Measurements from ENCODE around the gene NR2E1. TPM values are rescaled to one million over a fixed set of nuclear protein-coding genes. Genes with fewer than 3 reads are reported as not detected.

The NR2E1 gene
- total RNA-seq, 1 donor from 2014 or later, result not detected

GRCh38 chr6:108118810-108119768 is 46.7 kb upstream of the NR2E1 start:
- H3K4me1 Mint-ChIP-seq (ENCODE audit: low read depth, unreplicated experiment), result peaks cover 16% of the 10 kb centered on the region
- peak overlapping the region; percentile 81 for H3K4me3 Mint-ChIP-seq (ENCODE audit: unreplicated experiment)
- peaks cover 83% of the 10 kb centered on the region for H3K27me3 Mint-ChIP-seq (ENCODE audit: low read depth, unreplicated experiment)
- H2AFZ ChIP-seq (ENCODE audit: low read depth, low read length), result peak overlapping the region; percentile 56
- peak; percentile 92 for TF ChIP-seq EZH2 (IDR thresholded peaks at IDR 0.05; ENCODE audit: insufficient read depth, low read length)
- TF ChIP-seq, protein P1, sequence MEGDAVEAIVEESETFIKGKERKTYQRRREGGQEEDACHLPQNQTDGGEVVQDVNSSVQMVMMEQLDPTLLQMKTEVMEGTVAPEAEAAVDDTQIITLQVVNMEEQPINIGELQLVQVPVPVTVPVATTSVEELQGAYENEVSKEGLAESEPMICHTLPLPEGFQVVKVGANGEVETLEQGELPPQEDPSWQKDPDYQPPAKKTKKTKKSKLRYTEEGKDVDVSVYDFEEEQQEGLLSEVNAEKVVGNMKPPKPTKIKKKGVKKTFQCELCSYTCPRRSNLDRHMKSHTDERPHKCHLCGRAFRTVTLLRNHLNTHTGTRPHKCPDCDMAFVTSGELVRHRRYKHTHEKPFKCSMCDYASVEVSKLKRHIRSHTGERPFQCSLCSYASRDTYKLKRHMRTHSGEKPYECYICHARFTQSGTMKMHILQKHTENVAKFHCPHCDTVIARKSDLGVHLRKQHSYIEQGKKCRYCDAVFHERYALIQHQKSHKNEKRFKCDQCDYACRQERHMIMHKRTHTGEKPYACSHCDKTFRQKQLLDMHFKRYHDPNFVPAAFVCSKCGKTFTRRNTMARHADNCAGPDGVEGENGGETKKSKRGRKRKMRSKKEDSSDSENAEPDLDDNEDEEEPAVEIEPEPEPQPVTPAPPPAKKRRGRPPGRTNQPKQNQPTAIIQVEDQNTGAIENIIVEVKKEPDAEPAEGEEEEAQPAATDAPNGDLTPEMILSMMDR (IDR thresholded peaks at IDR 0.05; ENCODE audit: insufficient read depth, low read depth, low read length), result no peak
- H3K9me3 Mint-ChIP-seq (ENCODE audit: unreplicated experiment), result peaks cover 24% of the 10 kb centered on the region
- no peak for DNase-seq (ENCODE audit: low read depth)
- FAIRE-seq, result peak; percentile 20
- H3K36me3 ChIP-seq (ENCODE audit: insufficient read depth, low read length), result no peaks in the 10 kb centered on the region
- peaks cover 17% of the 10 kb centered on the region for H3K4me1 ChIP-seq (ENCODE audit: insufficient read depth, low read length)
- no peak overlapping the region for H3K9ac ChIP-seq (ENCODE audit: low read length)
- no peak overlapping the region for H3K27ac ChIP-seq (ENCODE audit: low read depth, low read length)
- no peaks in the 10 kb centered on the region for H3K9me3 ChIP-seq (ENCODE audit: insufficient read depth, low read depth, low read length)
- peak overlapping the region; percentile 52 for H3K4me3 ChIP-seq (ENCODE audit: insufficient read depth, low read depth, low read length)
- H3K27ac Mint-ChIP-seq (ENCODE audit: unreplicated experiment), result peak overlapping the region; percentile 77
- H3K27me3 ChIP-seq (ENCODE audit: insufficient read depth, low read length), result peaks cover 78% of the 10 kb centered on the region
- peak overlapping the region; percentile 89 for H3K4me2 ChIP-seq (ENCODE audit: low read length)
- peaks cover 4% of the 10 kb centered on the region for H4K20me1 ChIP-seq (ENCODE audit: insufficient read depth, low read length)
- H3K79me2 ChIP-seq (ENCODE audit: insufficient read depth, low read length), result no peaks in the 10 kb centered on the region
- peaks cover 4% of the 10 kb centered on the region for H3K36me3 Mint-ChIP-seq (ENCODE audit: low read depth, unreplicated experiment)

GRCh38 chr6:108119769-108120141 is 46.1 kb upstream of the NR2E1 start:
- peaks cover 83% of the 10 kb centered on the region for H3K27me3 Mint-ChIP-seq (ENCODE audit: low read depth, unreplicated experiment)
- no peaks in the 10 kb centered on the region for H3K9me3 ChIP-seq (ENCODE audit: insufficient read depth, low read depth, low read length)
- peaks cover 4% of the 10 kb centered on the region for H4K20me1 ChIP-seq (ENCODE audit: insufficient read depth, low read length)
- peak overlapping the region; percentile 17 for H2AFZ ChIP-seq (ENCODE audit: low read depth, low read length)
- TF ChIP-seq EZH2 (IDR thresholded peaks at IDR 0.05; ENCODE audit: insufficient read depth, low read length), result peak; percentile 3
- TF ChIP-seq, protein P1 (IDR thresholded peaks at IDR 0.05; ENCODE audit: insufficient read depth, low read depth, low read length), result no peak
- H3K9me3 Mint-ChIP-seq (ENCODE audit: unreplicated experiment), result peaks cover 24% of the 10 kb centered on the region
- H3K4me3 ChIP-seq (ENCODE audit: insufficient read depth, low read depth, low read length), result peak overlapping the region; percentile 52
- H3K27me3 ChIP-seq (ENCODE audit: insufficient read depth, low read length), result peaks cover 84% of the 10 kb centered on the region
- peak overlapping the region; percentile 8 for H3K4me3 Mint-ChIP-seq (ENCODE audit: unreplicated experiment)
- peaks cover 17% of the 10 kb centered on the region for H3K4me1 ChIP-seq (ENCODE audit: insufficient read depth, low read length)
- H3K79me2 ChIP-seq (ENCODE audit: insufficient read depth, low read length), result no peaks in the 10 kb centered on the region
- no peak overlapping the region for H3K27ac Mint-ChIP-seq (ENCODE audit: unreplicated experiment)
- H3K36me3 Mint-ChIP-seq (ENCODE audit: low read depth, unreplicated experiment), result peaks cover 4% of the 10 kb centered on the region
- FAIRE-seq (no peak), DNase-seq (ENCODE audit: low read depth) (no peak)
- H3K27ac ChIP-seq (ENCODE audit: low read depth, low read length), result no peak overlapping the region
- peak overlapping the region; percentile 89 for H3K4me2 ChIP-seq (ENCODE audit: low read length)
- H3K9ac ChIP-seq (ENCODE audit: low read length), result no peak overlapping the region
- H3K4me1 Mint-ChIP-seq (ENCODE audit: low read depth, unreplicated experiment), result peaks cover 15% of the 10 kb centered on the region
- H3K36me3 ChIP-seq (ENCODE audit: insufficient read depth, low read length), result no peaks in the 10 kb centered on the region
